Kidney epithelial cell (primary cell): ENCODE results near the gene BRS3. TPM values are rescaled to one million over a fixed set of nuclear protein-coding genes. Genes with fewer than 3 reads are reported as not detected.

Source experiments
- DNase-seq: peaks from one replicate; pipeline ENCODE4 v3.0.0-alpha.2; 2010; ENCODE audit warnings: low read depth
- H3K27me3 ChIP-seq: 2 replicates; pipeline ENCODE4 v1.6.0; 2011; ENCODE audit warnings: low read length; ENCODE audit not compliant: control insufficient read depth, insufficient read depth
- H3K36me3 ChIP-seq: 2 replicates; pipeline ENCODE4 v1.5.1; 2011; ENCODE audit warnings: low read length; ENCODE audit not compliant: control insufficient read depth, insufficient read depth
- H3K4me3 ChIP-seq: 2 replicates; pipeline ENCODE4 v1.5.1; 2011; ENCODE audit warnings: low read depth, mild to moderate bottlenecking, control low read depth, low read length
- CTCF ChIP-seq: IDR thresholded peaks from 2 replicates; pipeline ENCODE4 v1.5.1; 2011; ENCODE audit warnings: mild to moderate bottlenecking, moderate library complexity, low read length, control low read depth, inconsistent platforms; ENCODE audit not compliant: insufficient read depth, poor library complexity, severe bottlenecking
- total RNA-seq: library from RNA; depleted of rRNA; stranded (reverse); fragments of >200 nt; gene quantifications from 2 replicates; pipeline ENCODE4 v1.2.3, GENCODE V29; 2015

The BRS3 gene
- total RNA-seq, 1 donor from 2014 or later, result not detected

- TF ChIP-seq CTCF, result no peak
- DNase-seq, result no peak
- Histone ChIP-seq H3K27me3 (no peaks in the 10 kb centered on the region), H3K4me3 (no peak overlapping the region), H3K36me3 (no peaks in the 10 kb centered on the region)
Measured at GRCh38 chrX:136534131-136534530, 46.4 kb downstream of the BRS3 start.

GRCh38 chrX:136538811-136539210 is 51.1 kb downstream of the BRS3 start:
- no peaks in the 10 kb centered on the region for H3K36me3 ChIP-seq
- no peak for TF ChIP-seq CTCF
- DNase-seq, result no peak
- no peaks in the 10 kb centered on the region for H3K27me3 ChIP-seq
- no peak overlapping the region for H3K4me3 ChIP-seq

GRCh38 chrX:136540226-136540625 is 52.5 kb downstream of the BRS3 start:
- Histone ChIP-seq H3K27me3 (no peaks in the 10 kb centered on the region), H3K36me3 (no peaks in the 10 kb centered on the region), H3K4me3 (no peak overlapping the region)
- TF ChIP-seq CTCF, result no peak
- DNase-seq, result no peak

- Histone ChIP-seq H3K27me3 (no peaks in the 10 kb centered on the region), H3K4me3 (no peak overlapping the region), H3K36me3 (no peaks in the 10 kb centered on the region)
- TF ChIP-seq CTCF, result no peak
- no peak for DNase-seq
Measured at GRCh38 chrX:136541294-136541693, 53.5 kb downstream of the BRS3 start.

- no peak overlapping the region for H3K4me3 ChIP-seq
- TF ChIP-seq CTCF, result no peak
- no peak for DNase-seq
- no peaks in the 10 kb centered on the region for H3K27me3 ChIP-seq
- H3K36me3 ChIP-seq, result no peaks in the 10 kb centered on the region
Measured at GRCh38 chrX:136542281-136542680, 54.5 kb downstream of the BRS3 start.

Other genes starting within 250 kb of the BRS3 start
- 9.2 and 9.4 TPM in 2 replicates for gene MAP7D3, start 236.5 kb upstream of the BRS3 start, total RNA-seq
- not detected in 2 replicates for gene ADGRG4, start 187.0 kb upstream of the BRS3 start, total RNA-seq
- 50.7 and 52.5 TPM in 2 replicates for gene HTATSF1, start 9.6 kb downstream of the BRS3 start, total RNA-seq
- 1.3 and 1.4 TPM in 2 replicates for gene VGLL1, start 44.3 kb downstream of the BRS3 start, total RNA-seq
- not detected in 2 replicates for gene CD40LG, start 160.2 kb downstream of the BRS3 start, total RNA-seq